ENCODE results near the gene UNC5C. TPM values are rescaled to one million over a fixed set of nuclear protein-coding genes. Genes with fewer than 3 reads are reported as not detected.

UNC5C gene
- total RNA-seq, 2 experiments from 2014 or later: not detected

- no peaks in the 10 kb centered on the region for H3K27me3 ChIP-seq (ENCODE audit: control insufficient read depth in 1 of 2, insufficient read depth in 2 of 2, low read length in 2 of 2)
- Mint-ChIP-seq H3K36me3 (ENCODE audit: low read depth) (no peaks in the 10 kb centered on the region), H3K9me3 (no peaks in the 10 kb centered on the region), H3K4me1 (ENCODE audit: low read depth) (no peaks in the 10 kb centered on the region), H3K27me3 (no peaks in the 10 kb centered on the region), H3K4me3 (no peak overlapping the region), H3K27ac (no peak overlapping the region)
- ATAC-seq (ENCODE audit: poor library complexity) (no peak), DNase-seq (no peak)
- H3K4me3 ChIP-seq (ENCODE audit: low read length): no peak overlapping the region
- H3K9me3 ChIP-seq (ENCODE audit: control insufficient read depth in 1 of 2, insufficient read depth in 1 of 2, low read length in 2 of 2): peaks cover 0 to under 1% of the 10 kb centered on the region in 2 experiments
- ChIA-PET POLR2A (no interaction called here), CTCF (no interaction called here)
- no peaks in the 10 kb centered on the region for H3K36me3 ChIP-seq (ENCODE audit: insufficient read depth, low read length)
- no peak overlapping the region for H3K27ac ChIP-seq (ENCODE audit: low read depth in 1 of 2, low read length in 2 of 2)
- intact Hi-C loops (cut with DNase I, micrococcal nuclease): no loop called here
- no peaks in the 10 kb centered on the region for H3K4me1 ChIP-seq (ENCODE audit: insufficient read depth, low read length)
- TF ChIP-seq, protein P1, sequence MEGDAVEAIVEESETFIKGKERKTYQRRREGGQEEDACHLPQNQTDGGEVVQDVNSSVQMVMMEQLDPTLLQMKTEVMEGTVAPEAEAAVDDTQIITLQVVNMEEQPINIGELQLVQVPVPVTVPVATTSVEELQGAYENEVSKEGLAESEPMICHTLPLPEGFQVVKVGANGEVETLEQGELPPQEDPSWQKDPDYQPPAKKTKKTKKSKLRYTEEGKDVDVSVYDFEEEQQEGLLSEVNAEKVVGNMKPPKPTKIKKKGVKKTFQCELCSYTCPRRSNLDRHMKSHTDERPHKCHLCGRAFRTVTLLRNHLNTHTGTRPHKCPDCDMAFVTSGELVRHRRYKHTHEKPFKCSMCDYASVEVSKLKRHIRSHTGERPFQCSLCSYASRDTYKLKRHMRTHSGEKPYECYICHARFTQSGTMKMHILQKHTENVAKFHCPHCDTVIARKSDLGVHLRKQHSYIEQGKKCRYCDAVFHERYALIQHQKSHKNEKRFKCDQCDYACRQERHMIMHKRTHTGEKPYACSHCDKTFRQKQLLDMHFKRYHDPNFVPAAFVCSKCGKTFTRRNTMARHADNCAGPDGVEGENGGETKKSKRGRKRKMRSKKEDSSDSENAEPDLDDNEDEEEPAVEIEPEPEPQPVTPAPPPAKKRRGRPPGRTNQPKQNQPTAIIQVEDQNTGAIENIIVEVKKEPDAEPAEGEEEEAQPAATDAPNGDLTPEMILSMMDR (IDR thresholded peaks at IDR 0.05): no peak
Observed at GRCh38 chr4:95198961-95199360, 349.8 kb downstream of the UNC5C start.

- H3K4me3 ChIP-seq (ENCODE audit: low read length): no peak overlapping the region
- ChIA-PET CTCF (no interaction called here), POLR2A (no interaction called here)
- Mint-ChIP-seq H3K27me3 (no peaks in the 10 kb centered on the region), H3K9me3 (no peaks in the 10 kb centered on the region), H3K27ac (no peak overlapping the region), H3K4me1 (ENCODE audit: low read depth) (peaks cover 5% of the 10 kb centered on the region), H3K4me3 (no peak overlapping the region), H3K36me3 (ENCODE audit: low read depth) (no peaks in the 10 kb centered on the region)
- DNase-seq (no peak), ATAC-seq (ENCODE audit: poor library complexity) (no peak)
- peaks cover 6% of the 10 kb centered on the region for H3K4me1 ChIP-seq (ENCODE audit: insufficient read depth, low read length)
- no peaks in the 10 kb centered on the region for H3K36me3 ChIP-seq (ENCODE audit: insufficient read depth, low read length)
- H3K27ac ChIP-seq (ENCODE audit: low read depth in 1 of 2, low read length in 2 of 2): no peak overlapping the region
- peaks cover 0 to 5% of the 10 kb centered on the region in 2 experiments for H3K9me3 ChIP-seq (ENCODE audit: control insufficient read depth in 1 of 2, insufficient read depth in 1 of 2, low read length in 2 of 2)
- H3K27me3 ChIP-seq (ENCODE audit: control insufficient read depth in 1 of 2, insufficient read depth in 2 of 2, low read length in 2 of 2): no peaks in the 10 kb centered on the region
- TF ChIP-seq, protein P1 (IDR thresholded peaks at IDR 0.05): no peak
- intact Hi-C loops (cut with DNase I, micrococcal nuclease): no loop called here
Observed at GRCh38 chr4:95197353-95197752, 351.4 kb downstream of the UNC5C start.

- H3K27ac Mint-ChIP-seq: peak overlapping the region; percentile 5
- H3K9me3 Mint-ChIP-seq: no peaks in the 10 kb centered on the region
- Histone ChIP-seq H3K4me1 (ENCODE audit: insufficient read depth, low read length) (peaks cover 10% of the 10 kb centered on the region), H3K27ac (ENCODE audit: low read depth in 1 of 2, low read length in 2 of 2) (no peak overlapping the region), H3K4me3 (ENCODE audit: low read length) (no peak overlapping the region), H3K27me3 (ENCODE audit: control insufficient read depth in 1 of 2, insufficient read depth in 2 of 2, low read length in 2 of 2) (no peaks in the 10 kb centered on the region), H3K36me3 (ENCODE audit: insufficient read depth, low read length) (no peaks in the 10 kb centered on the region), H3K9me3 (ENCODE audit: control insufficient read depth in 1 of 2, insufficient read depth in 1 of 2, low read length in 2 of 2) (peaks cover 0 to 15% of the 10 kb centered on the region in 2 experiments)
- ATAC-seq (ENCODE audit: poor library complexity) (no peak), DNase-seq (no peak)
- intact Hi-C loops (cut with DNase I, micrococcal nuclease): no loop called here
- H3K4me1 Mint-ChIP-seq (ENCODE audit: low read depth): peaks cover 16% of the 10 kb centered on the region
- no peak overlapping the region for H3K4me3 Mint-ChIP-seq
- H3K36me3 Mint-ChIP-seq (ENCODE audit: low read depth): no peaks in the 10 kb centered on the region
- ChIA-PET POLR2A (no interaction called here), CTCF (no interaction called here)
- TF ChIP-seq, protein P1 (IDR thresholded peaks at IDR 0.05): no peak
- no peaks in the 10 kb centered on the region for H3K27me3 Mint-ChIP-seq
Observed at GRCh38 chr4:95193391-95194224, 355.2 kb downstream of the UNC5C start.
